ENCODE data around the gene IWS1. TPM values are rescaled to one million over a fixed set of nuclear protein-coding genes. Genes with fewer than 3 reads are reported as not detected.

IWS1 gene
- polyA plus RNA-seq, 2 of the 4 experiments (the other 2 are of a cell fraction) = 56.6 to 69.1 TPM

GRCh38 chr2:127451981-127452380, 74.3 kb downstream of the IWS1 start:
- Histone ChIP-seq H3K9me3 (no peaks in the 10 kb centered on the region), H3K4me3 (no peak overlapping the region), H3K4me1 (peaks cover 23% of the 10 kb centered on the region), H3K4me2 (no peak overlapping the region), H3K27ac (no peak overlapping the region)
- ChIA-PET POLR2A (no interaction called here), CTCF (interaction anchor here (1.1 to 2.9 kb wide), 3 partner anchors 23 to 127 kb away, joined by 4 to 8 read pairs (median 4); no protein-coding TSS in a partner anchor)
- DNase-seq (ENCODE audit: low read depth in 1 of 2, low spot score in 1 of 2) (no peak), ATAC-seq (no peak), FAIRE-seq (no peak)
- TF ChIP-seq POLR2A (IDR thresholded peaks at IDR 0.05; ENCODE audit: low read length) = no peak
- no peak for TF ChIP-seq BCL3 (IDR thresholded peaks at IDR 0.05)
- no peak for TF ChIP-seq MAFK (IDR thresholded peaks at IDR 0.05; ENCODE audit: partially characterized antibody)
- TF ChIP-seq MYC (IDR thresholded peaks at IDR 0.05; ENCODE audit: borderline replicate concordance, low read length) = no peak
- no peak for TF ChIP-seq TFCP2L1 (CRISPR knock-in tag; IDR thresholded peaks at IDR 0.05)
- no peak for TF ChIP-seq ESRRA (IDR thresholded peaks at IDR 0.05; ENCODE audit: borderline replicate concordance, low read length)
- TF ChIP-seq ELK1 (IDR thresholded peaks at IDR 0.05; ENCODE audit: low read depth, low read length) = no peak
- no peak for TF ChIP-seq CEBPB (IDR thresholded peaks at IDR 0.05)
- TF ChIP-seq TP53 (CRISPR knock-in tag; IDR thresholded peaks at IDR 0.05) = no peak
- TF ChIP-seq CBX2 (IDR thresholded peaks at IDR 0.05; ENCODE audit: borderline replicate concordance, low read depth) = no peak
- TF ChIP-seq POLR2AphosphoS2 (conservative IDR thresholded peaks at IDR 0.05; ENCODE audit: low read length) = no peak
- TF ChIP-seq JUN (IDR thresholded peaks at IDR 0.05) = no peak
- no peak for TF ChIP-seq ZC3H11A (IDR thresholded peaks at IDR 0.05)
- no peak for TF ChIP-seq PHF8 (IDR thresholded peaks at IDR 0.05; ENCODE audit: borderline replicate concordance, low read depth)
- WGBS (ENCODE audit: missing lambda C conversion rate) = 90% methylated on average over 6 of the region's 6 CpGs

GRCh38 chr2:127449898-127450297, 76.4 kb downstream of the IWS1 start:
- TF ChIP-seq BCL3 (IDR thresholded peaks at IDR 0.05) = no peak
- no peak for TF ChIP-seq PHF8 (IDR thresholded peaks at IDR 0.05; ENCODE audit: borderline replicate concordance, low read depth)
- TF ChIP-seq ZC3H11A (IDR thresholded peaks at IDR 0.05) = no peak
- no peak for TF ChIP-seq ZSCAN20 (CRISPR knock-in tag; IDR thresholded peaks at IDR 0.05)
- no peak for TF ChIP-seq ESRRA (IDR thresholded peaks at IDR 0.05; ENCODE audit: borderline replicate concordance, low read length)
- TF ChIP-seq NPAS2 (CRISPR knock-in tag; IDR thresholded peaks at IDR 0.05; ENCODE audit: borderline replicate concordance) = no peak
- no peak for TF ChIP-seq HDAC2 (IDR thresholded peaks at IDR 0.05)
- no peak for TF ChIP-seq KDM5A (IDR thresholded peaks at IDR 0.05)
- no peak for TF ChIP-seq GATA3 (IDR thresholded peaks at IDR 0.05; ENCODE audit: borderline replicate concordance)
- Histone ChIP-seq H3K9me3 (peaks cover 2% of the 10 kb centered on the region), H3K4me3 (no peak overlapping the region), H3K4me2 (no peak overlapping the region), H3K27ac (no peak overlapping the region), H3K4me1 (peaks cover 13% of the 10 kb centered on the region)
- WGBS (ENCODE audit: missing lambda C conversion rate) = 78% methylated on average over 4 of the region's 4 CpGs
- FAIRE-seq = no peak
- no peak for ATAC-seq
- CTCF ChIA-PET = interaction anchor here (1.2 to 2.9 kb wide), 2 partner anchors 14 to 125 kb away, joined by 4 to 8 read pairs; no protein-coding TSS in a partner anchor
- POLR2A ChIA-PET = no interaction called here
- no peak for DNase-seq (ENCODE audit: low read depth in 1 of 2, low spot score in 1 of 2)

- FAIRE-seq = no peak
- TF ChIP-seq EHMT2 (IDR thresholded peaks at IDR 0.05; ENCODE audit: low read depth) (no peak), CHD4 (IDR thresholded peaks at IDR 0.05; ENCODE audit: borderline replicate concordance) (no peak), HOXA7 (CRISPR knock-in tag; IDR thresholded peaks at IDR 0.05) (no peak), HOXB5 (CRISPR knock-in tag; IDR thresholded peaks at IDR 0.05) (no peak), USF2 (IDR thresholded peaks at IDR 0.05) (no peak), SMC3 (IDR thresholded peaks at IDR 0.05) (no peak), MYC (IDR thresholded peaks at IDR 0.05; ENCODE audit: borderline replicate concordance, low read length) (no peak), POLR2A (IDR thresholded peaks at IDR 0.05; ENCODE audit: low read length) (no peak), CEBPB (IDR thresholded peaks at IDR 0.05) (no peak), HDAC2 (IDR thresholded peaks at IDR 0.05) (no peak), KDM1A (IDR thresholded peaks at IDR 0.05; ENCODE audit: low read depth) (no peak), RARB (CRISPR knock-in tag; IDR thresholded peaks at IDR 0.05) (no peak), MAX (IDR thresholded peaks at IDR 0.05) (no peak)
Measured at GRCh38 chr2:127449414-127449813, 76.9 kb downstream of the IWS1 start.

More at GRCh38 chr2:127449414-127449813, 76.9 kb downstream of the IWS1 start:
- Histone ChIP-seq H3K9me3 (peaks cover 7% of the 10 kb centered on the region), H3K4me1 (peaks cover 8% of the 10 kb centered on the region), H3K27ac (no peak overlapping the region), H3K4me3 (no peak overlapping the region), H3K4me2 (no peak overlapping the region)
- DNase-seq (ENCODE audit: low read depth in 1 of 2, low spot score in 1 of 2) = no peak
- ChIA-PET CTCF (no interaction called here), POLR2A (no interaction called here)
- no peak for ATAC-seq
- WGBS (ENCODE audit: missing lambda C conversion rate) = 93% methylated on average over 4 of the region's 4 CpGs

Data from A549 (cell line).